Activated CD8-positive, alpha-beta memory T cell treated with anti-CD3 and anti-CD28 coated beads, Interleukin-2, amount 10 ng/mL, durations not matched to agents 7 days and 5 days (primary cell): ENCODE measurements around the gene SIK2. TPM values are rescaled to one million over a fixed set of nuclear protein-coding genes. Genes with fewer than 3 reads are reported as not detected.

ENCODE experiments used
- ATAC-seq: fragments of 150-1000 bp; cut with Tn5 transposase; one replicate; pipeline ENCODE4 v1.10.0; 2021; ENCODE audit warnings: moderate library complexity
- CTCF ChIA-PET: fragments of 350-600 bp; sonication (Branson Sonifier 250); formaldehyde crosslinking; loops from one replicate; lab custom pipeline; 2021; ENCODE audit warnings: antibody characterized with exemption; lab: Charles Lee
- DNase-seq: peaks from one replicate; pipeline ENCODE4 v3.0.0-alpha.2; 2020
- H3K27ac Mint-ChIP-seq: one replicate; pipeline ENCODE4 v1.8.0; 2021; ENCODE audit warnings: mild to moderate bottlenecking, mixed read lengths
- H3K27me3 Mint-ChIP-seq: one replicate; pipeline ENCODE4 v1.8.0; 2021; ENCODE audit warnings: mixed read lengths
- H3K36me3 Mint-ChIP-seq: one replicate; pipeline ENCODE4 v1.8.0; 2021; ENCODE audit warnings: mild to moderate bottlenecking, mixed read lengths
- H3K4me1 Mint-ChIP-seq: one replicate; pipeline ENCODE4 v1.8.0; 2021; ENCODE audit warnings: mixed read lengths
- H3K4me3 Mint-ChIP-seq: one replicate; pipeline ENCODE4 v1.8.0; 2021; ENCODE audit warnings: mild to moderate bottlenecking, moderate library complexity, mixed read lengths
- H3K9me3 Mint-ChIP-seq: one replicate; pipeline ENCODE4 v1.8.0; 2022; ENCODE audit warnings: low read depth, mixed read lengths
- total RNA-seq, 2 experiments: library from RNA; stranded (reverse); gene quantifications; one replicate each; pipeline ENCODE4 v1.2.3, GENCODE V29; 2021

Gene SIK2
- total RNA-seq, 2 experiments from 2014 or later = 7.9 to 9.7 TPM

DNA sequence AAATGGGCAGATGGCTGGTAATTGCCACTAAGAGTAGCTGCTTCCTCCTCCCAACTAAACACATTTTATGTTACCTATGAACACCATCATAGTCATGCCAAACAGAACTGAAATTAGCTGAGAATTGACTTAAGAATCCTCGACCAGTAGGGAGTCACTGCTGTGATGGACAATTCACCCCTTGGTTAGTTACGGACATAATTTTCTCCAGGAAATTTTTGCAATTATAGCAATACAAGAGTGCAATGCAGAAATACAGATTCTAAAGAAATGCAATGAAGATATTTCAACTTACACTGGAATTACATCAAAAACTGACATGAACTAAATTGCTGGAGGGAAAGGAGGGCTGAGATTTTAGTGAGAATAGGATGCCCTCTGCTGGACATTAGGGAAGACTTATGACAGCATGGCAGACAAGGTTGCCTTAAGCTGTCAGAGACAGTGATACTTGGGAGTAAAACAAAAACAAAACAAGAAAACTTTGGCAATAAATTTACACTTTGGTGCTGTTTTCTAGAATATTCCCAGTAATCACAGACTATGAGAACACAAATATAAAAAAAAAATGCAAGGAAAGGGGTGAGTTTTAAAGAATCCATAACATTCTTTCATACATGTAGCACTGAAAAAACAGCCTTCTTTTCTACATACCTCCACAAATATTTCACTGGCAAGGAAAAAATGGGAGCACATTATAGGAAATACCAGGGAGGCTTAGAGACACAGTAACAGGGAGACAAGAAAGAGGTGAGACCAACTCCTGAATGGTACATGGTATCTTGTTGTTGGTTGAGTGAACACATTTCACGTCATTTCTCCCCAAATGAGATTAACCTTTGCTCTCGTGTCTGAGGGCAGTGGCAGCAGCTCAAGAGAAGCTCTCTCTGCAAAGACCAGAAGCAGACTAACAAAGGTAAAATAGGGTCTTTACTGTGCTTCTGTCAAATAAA, 175.1 kb downstream of the SIK2 start:
- Mint-ChIP-seq H3K4me1 (no peaks in the 10 kb centered on the region), H3K27me3 (no peaks in the 10 kb centered on the region), H3K36me3 (no peaks in the 10 kb centered on the region), H3K27ac (no peak overlapping the region), H3K9me3 (no peaks in the 10 kb centered on the region), H3K4me3 (no peak overlapping the region)
- ATAC-seq = peak; percentile 91
- CTCF ChIA-PET = interaction anchor here (0.6 to 5.9 kb wide), 26 partner anchors 9 to 1320 kb away, joined by 3 to 57 read pairs (median 6); partner anchors contain the start of genes PPP2R1B, SDHD, SIK2 and TIMM8B
- peak; percentile 45 for DNase-seq

- H3K9me3 Mint-ChIP-seq = no peaks in the 10 kb centered on the region
- no peaks in the 10 kb centered on the region for H3K27me3 Mint-ChIP-seq
- DNase-seq (no peak), ATAC-seq (no peak)
- CTCF ChIA-PET = interaction anchor here (0.7 to 5.9 kb wide), 15 partner anchors 9 to 214 kb away, joined by 3 to 57 read pairs (median 7); partner anchors contain the start of genes PPP2R1B and SIK2
- no peak overlapping the region for H3K27ac Mint-ChIP-seq
- H3K4me1 Mint-ChIP-seq = no peaks in the 10 kb centered on the region
- no peak overlapping the region for H3K4me3 Mint-ChIP-seq
- no peaks in the 10 kb centered on the region for H3K36me3 Mint-ChIP-seq
These were observed 175.9 kb downstream of the SIK2 start for GRCh38 chr11:111778047-111778558.

GRCh38 chr11:111779118-111779517, 176.9 kb downstream of the SIK2 start:
- CTCF ChIA-PET = interaction anchor here (0.6 to 5.9 kb wide), 7 partner anchors 180 to 501 kb away, joined by 3 to 57 read pairs (median 4); no protein-coding TSS in a partner anchor
- H3K27me3 Mint-ChIP-seq = no peaks in the 10 kb centered on the region
- no peak overlapping the region for H3K27ac Mint-ChIP-seq
- ATAC-seq = no peak
- no peak overlapping the region for H3K4me3 Mint-ChIP-seq
- DNase-seq = no peak
- H3K4me1 Mint-ChIP-seq = no peaks in the 10 kb centered on the region
- no peaks in the 10 kb centered on the region for H3K36me3 Mint-ChIP-seq
- H3K9me3 Mint-ChIP-seq = no peaks in the 10 kb centered on the region

Other genes with a start within 250 kb of the SIK2 start
- gene POU2AF1, start 223.2 kb upstream of the SIK2 start, total RNA-seq = 1 to 10 TPM; 2.9 to 7.4 TPM
- gene BTG4, start 90.1 kb upstream of the SIK2 start, total RNA-seq = under 1 TPM in 1 of 2 experiments, not detected in 1; 0.30 TPM
- gene HOATZ, start 87.7 kb upstream of the SIK2 start, total RNA-seq = not detected
- gene LAYN, start 61.7 kb upstream of the SIK2 start, total RNA-seq = 10 to 100 TPM in 1 of 2 experiments, 1 to 10 TPM in 1; 5.6 to 40.1 TPM
- 10 to 100 TPM; 55.2 to 64.9 TPM for gene PPP2R1B, start 163.9 kb downstream of the SIK2 start, total RNA-seq